ENCODE data around the gene ZFPL1.
"Not testable (repeated sequence)": the region's sequence is repeated elsewhere in the genome, so short reads cannot be mapped to it uniquely, and the experiment has no call there.

The ZFPL1 gene

DNA sequence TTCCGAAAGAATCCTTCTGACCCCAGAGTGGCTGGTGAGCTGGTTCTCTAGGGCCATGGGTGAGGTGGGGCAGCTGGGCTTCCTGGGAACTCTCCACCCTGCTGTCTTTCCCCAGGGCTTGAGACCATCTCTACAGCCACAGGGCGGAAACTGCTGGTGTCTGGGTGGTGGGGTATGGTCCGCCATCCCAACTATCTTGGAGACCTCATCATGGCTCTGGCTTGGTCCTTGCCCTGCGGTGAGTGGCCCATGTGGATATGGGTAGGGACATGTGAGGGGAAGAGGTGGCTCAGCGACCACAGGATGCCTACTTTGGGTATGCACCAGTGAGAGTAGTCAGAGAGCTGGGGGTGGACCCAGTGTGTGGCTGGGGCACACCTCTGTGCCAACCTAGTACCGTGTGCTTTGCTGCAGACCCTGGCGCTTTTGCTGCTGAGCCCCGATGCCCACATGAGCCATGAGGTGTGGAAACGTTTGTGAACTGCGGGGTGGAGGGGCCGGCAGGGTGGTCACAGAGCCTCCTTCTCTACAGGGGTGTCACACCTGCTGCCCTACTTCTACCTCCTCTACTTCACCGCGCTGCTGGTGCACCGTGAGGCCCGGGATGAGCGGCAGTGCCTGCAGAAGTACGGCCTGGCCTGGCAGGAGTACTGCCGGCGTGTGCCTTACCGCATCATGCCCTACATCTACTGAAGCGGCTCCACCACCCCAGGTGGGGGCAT lies 31.5 kb downstream of the ZFPL1 start:
- DNase-seq (ENCODE audit: low spot score): no peak

DNA sequence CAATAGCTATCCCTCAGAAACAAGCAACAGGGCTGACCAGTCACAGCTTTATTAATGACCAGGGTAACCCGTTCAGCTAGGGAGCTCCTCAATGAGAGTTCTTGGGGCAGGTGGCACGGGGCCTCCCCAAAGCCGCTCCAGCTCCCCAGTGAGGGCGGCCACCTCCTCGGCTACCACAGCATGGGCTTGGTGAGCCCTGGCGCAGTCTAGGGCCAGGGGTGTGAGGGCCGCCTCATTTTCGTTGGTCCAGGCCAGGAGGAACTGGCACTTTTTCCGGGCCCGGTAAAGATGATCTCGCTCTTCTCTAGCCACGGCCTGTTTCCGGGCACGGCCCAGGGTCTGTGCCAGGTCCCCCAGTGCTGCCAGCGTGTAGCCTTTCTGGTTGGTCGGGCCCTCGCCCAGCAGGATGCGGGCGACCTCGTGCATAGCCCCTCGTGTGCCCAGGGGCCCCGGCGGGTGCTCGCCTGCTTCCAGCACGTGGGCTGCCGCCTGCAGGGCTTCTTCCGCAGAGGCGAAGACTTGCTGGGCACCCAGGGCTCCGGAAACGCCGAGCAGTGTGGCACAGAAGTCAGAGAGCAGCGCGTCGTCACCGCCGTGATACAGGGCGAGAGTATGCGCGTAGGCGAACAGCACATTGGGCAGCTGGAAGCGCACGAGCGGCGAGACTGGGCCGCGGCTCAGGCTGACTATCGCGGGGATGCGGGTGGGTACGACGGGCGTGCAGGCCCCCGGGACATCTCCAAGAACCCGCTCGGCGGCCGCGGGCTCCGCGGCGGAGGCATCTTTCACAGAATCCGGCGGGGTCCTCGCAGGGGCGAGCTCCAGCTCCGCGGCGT lies 32.6 kb downstream of the ZFPL1 start:
- peak; percentile 62 for DNase-seq (ENCODE audit: low spot score)

DNA sequence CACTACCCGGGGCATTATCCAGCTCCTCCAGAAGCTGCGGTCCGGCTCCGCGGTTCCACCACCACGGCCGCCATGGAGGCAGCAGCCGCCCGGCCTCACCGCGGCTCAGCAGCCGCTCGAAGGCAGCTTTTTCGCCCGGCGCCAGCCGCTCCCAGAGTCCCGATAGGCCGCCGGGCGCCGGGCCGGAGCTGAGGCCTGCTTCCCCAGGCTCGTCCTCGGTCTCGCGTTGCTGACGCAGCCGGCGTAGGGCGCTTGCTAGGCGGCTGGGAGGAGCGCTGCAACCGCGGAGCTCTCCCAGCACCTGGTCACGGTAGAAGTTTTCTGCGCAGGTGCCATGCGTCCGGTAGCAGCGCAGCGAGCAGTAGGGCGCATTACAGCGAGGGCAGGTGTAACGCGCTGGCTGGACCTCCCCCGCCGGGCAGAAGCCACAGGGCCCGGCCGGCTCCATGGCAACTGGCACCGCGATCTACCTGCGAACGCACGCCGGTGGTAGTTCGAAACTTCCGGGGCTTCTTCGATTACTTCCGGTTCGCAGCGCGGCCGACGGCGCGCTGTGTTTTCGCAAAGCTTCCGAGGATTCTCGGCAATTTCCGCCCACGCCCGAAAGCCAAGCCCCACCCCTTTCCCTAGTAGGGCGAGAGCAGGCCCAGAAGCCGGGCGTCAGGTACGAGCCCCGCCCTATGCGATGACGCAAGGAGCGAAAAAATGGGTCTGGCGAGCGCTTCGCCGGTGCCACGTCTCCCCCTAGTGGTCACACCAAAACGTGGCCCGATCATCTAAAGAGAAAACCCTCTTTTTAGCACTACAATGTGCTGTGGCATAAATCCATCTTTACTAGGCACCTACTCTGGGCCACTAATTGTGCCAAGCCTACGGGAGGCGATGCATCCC lies 33.4 kb downstream of the ZFPL1 start, which contains the start of gene ZNHIT2:
Gene ZNHIT2 (minus strand): TSS at position 496 of the 891 bp plus-strand sequence. CDS start 48 bp downstream, at position 448.
- peak; percentile 97 for DNase-seq (ENCODE audit: low spot score)

DNA sequence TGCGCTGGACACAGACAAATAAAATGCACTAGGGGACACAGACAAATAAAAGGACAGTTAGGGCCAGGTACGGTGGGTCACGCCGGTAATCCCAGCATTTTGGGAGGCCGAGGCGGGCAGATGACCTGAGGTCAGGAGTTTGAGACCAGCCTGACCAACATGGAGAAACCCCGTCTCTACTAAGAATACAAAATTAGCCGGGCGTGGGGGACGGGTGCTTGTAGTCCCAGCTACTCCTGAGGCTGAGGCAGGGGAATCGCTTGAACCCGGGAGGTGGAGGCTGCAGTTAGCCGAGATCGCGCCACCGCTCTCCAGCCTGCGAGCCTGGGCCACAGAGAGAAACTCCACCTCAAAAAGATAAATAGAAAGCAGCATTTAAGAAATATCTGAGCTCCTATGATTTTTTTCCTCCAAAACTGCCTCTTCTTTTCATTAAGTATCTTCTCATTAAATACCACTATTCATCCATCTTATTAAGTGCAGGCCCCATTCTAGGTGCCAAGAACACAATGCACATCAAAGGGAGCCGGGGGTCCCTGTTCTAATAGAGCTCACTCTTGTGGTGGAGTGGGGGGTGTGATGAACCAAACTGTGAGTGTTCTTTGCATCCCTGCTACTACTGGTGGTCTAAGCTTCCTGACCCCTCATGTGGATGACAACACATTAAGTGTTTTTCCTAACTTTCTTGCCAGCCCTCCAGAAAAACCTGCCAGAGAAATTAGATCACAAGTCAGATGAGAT lies 34.2 kb downstream of the ZFPL1 start:
- no peak for DNase-seq (ENCODE audit: low spot score)

DNA sequence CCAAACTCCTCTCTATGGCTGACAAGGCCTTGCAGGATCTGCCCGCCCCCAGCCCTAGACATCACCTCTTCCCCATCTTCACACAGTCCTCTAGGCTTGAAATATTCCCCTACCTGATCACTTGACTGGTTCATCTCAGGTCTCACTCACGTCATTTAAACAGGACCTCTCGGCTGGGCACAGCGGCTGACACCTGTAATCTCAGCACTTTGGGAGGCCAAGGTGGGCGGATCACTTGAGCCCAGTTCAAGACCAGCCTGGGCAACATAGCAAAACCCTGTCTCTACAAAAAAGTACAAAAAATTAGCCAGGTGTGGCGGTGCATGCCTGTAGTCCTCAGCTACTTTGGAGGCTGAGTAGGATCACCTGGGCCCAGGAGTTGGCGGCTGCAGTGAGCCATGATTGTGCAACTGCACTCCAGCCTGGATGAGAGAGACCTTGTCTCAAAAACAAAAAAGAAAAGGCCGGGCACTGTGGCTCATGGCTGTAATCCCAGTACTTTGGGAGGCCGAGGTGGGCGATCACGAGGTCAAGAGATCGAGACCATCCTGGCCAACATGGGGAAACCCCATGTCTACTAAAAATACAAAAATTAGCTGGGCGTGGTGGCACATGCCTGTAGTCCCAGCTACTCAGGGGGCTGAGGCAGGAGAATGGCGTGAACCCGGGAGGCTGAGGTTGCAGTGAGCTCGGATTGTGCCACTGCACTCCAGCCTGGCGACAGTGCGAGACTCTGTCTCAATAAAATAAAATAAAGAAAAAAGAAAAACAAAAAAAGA lies 35.1 kb downstream of the ZFPL1 start:
- not testable (repeated sequence) for DNase-seq (ENCODE audit: low spot score)

DNA sequence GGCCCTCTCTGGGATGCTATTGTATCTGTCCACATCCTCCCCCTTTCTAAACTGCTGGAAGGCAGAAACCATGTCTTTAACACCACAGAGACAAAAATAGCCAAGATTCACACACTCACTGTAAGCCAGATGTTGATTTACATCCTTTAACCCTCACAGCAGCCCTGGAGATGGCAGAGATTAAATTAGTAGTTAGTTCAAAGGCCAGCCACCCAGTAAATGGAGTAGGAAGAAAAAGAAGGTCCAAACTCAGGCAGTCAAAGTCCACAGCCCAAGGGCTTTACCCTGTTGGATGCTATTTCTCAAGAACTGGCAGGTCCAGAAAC lies 35.6 kb downstream of the ZFPL1 start:
- no peak for DNase-seq (ENCODE audit: low spot score)

DNA sequence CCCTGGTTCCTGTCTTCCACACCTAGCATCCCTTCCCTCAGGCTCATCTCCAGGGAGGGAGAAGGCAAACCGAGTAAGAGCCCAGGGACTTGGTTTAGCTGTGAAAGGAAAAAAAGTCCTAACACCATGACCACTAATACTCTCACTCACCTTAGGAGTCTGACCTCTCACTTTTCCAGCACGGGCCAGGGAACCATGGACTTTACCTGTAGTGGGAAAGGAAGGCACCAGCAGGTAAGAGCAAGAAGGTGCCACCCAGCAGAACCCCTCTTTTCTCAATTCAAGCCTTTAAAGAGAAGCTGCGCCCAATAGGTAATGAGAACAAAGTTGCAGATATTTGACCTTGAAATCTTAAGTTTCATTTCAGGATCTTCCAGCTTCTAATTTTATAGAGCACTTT lies 36.8 kb downstream of the ZFPL1 start:
- DNase-seq (ENCODE audit: low spot score): no peak

DNA sequence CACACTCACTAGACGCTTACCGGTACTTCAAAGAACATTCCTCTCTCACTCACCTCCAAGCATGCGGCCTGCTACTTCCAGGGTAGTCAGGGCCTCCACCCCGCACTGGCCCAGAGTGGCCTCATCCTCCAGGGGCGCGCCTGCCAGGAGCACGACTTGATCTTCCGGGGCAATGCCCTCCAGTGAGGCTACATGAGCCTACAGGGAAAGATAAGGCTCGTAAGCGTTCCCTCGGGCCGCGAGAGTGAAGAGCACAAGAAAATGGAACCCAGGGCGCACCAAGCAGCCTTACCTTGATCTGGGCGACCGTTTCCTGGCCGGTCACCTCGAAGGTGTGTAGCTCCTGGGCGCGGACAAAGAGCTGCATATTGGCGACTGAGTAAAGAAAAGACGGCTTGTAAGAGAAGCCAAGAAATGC lies 37.4 kb downstream of the ZFPL1 start:
- DNase-seq (ENCODE audit: low spot score): no peak

DNA sequence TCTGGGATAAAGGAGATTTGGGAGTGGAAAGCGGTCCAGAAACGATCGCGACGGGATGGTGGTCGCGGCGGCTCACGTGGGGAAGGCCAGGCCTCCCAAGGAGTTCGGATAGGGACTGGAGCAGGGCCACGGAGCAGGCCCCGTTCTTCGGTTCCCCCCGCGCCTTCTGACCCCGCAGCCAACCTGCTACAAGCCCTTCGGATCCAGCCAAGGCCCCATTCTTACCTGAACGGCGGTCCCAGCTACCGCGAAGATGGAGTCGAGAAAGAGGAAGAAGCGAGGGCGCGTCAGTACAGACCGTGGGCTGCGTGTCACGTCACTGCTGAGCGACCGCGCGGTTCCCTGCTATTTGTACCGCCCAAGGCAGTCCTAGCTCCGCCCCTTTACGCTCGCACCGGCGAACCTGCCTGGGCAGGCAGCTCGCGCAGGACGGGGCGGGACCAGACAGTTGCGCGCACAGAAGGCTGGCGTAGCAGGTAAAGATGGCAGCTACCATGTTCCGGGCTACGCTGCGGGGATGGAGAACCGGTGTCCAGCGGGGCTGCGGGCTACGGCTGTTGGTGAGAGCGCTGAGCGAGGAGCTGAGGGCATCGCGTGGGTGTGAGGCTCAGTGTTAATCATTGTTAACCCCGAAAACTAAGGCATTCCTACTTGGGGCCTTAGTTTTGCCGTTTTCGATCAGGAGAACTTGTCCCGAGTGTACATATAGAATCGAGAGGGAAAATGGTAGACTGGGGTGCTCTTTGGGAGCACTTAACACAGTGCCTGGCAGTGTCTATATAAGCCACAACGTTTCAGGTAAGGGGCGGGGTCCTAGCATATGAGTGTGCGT lies 38.1 kb downstream of the ZFPL1 start, which contains the start of the genes FAU and MRPL49:
Gene FAU (minus strand): TSS at position 270 of the 832 bp plus-strand sequence. CDS start 321 bp downstream, outside the sequence.
Gene MRPL49 (plus strand): TSS at position 457 of the 832 bp plus-strand sequence. CDS start 26 bp downstream, at position 483.
- DNase-seq (ENCODE audit: low spot score): peak; percentile 96

DNA sequence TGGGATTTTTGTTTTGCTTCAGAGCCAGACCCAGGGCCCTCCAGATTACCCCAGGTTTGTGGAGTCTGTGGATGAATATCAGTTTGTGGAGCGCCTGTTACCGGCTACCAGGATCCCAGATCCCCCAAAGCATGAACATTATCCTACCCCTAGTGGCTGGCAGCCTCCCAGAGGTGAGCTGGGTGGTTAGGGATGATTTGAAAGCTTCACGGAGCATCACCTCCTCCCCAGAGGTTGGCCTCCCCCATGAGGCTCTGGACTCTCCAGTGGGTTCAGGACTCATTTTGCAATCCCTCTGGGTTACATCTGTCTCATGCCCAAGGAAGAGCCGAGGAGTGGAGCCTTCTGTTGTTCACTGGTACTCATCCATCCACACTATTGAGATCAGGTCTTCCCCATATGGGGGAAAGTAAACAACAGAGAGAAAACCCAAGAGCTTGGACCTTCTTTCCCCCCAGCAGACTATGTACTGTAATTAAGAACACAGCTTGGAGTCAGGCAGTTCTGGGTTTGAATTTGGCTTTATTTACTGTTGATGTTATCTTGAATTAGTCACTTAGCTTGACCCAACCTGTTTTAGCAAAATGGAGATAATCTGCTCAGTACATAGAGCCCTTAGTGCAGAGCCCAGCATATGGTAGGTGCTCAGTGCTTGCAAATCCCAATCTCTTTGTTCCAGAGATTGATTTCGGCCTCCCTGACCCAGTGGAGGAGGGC lies 40.6 kb downstream of the ZFPL1 start:
- DNase-seq (ENCODE audit: low spot score): no peak

DNA sequence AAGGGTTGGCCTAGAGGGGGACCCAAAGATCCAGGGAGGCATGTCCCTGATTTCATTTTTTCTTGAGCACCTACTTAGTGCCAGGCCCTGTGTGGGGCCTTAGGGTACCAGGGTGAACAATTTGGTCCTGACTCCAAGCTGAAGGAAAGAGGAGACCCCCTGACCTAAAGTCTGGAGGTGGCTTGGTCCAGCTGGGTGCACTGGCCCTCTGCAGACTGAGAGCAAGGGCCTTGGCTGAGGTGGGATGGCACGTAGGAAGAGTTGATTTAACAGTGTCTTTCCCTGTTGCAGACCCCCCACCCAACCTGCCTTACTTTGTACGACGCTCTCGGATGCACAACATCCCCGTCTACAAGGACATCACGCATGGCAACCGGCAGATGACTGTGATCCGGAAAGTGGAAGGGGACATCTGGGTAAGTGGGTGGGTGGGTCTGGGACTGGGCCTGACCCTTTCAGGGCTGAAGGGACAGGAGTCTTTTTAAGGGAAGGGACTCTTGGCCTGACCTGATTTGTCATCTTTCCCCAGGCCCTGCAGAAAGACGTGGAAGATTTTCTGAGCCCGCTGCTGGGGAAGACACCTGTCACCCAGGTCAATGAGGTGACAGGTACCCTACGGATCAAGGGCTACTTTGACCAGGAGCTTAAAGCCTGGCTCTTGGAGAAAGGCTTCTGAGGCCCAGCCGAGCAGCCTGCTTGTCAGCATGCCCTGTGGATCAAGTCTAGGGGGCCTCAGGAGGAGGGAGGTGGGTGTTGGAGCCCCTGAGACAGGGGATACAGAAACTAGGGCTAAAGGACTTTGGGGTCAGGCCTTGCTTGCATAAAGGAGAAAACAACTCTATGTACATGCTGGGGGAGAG lies 41.4 kb downstream of the ZFPL1 start:
- no peak for DNase-seq (ENCODE audit: low spot score)

DNA sequence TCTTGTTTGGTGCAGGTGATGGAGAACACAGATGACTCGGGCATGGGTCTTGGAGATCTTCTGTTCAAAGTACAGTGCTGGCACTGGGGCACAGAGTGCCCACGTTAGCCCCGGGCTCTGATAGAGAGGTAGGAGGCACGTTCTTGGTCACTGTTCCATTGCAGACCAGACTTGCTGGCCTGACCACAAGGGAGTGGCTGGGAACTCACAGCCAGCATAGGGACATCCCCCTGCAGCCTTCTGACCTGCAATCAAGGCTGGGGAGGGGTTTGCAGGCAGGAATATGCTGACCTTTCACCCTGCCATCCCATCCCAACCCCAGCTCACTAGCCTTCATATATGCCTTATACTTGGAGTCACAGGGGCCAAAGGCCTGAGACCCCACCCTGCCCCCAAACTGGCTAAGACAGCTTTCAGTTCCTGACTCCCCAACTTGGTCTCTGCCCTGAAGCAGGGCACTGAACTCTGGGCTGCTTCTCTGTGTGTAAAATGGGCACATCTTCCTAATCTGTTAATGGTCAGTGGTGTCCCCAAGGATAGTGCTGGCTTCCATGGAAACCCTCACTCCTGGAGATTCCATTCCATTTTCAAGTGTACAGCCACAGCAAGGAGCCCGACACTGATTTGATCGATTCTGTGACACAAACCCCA lies 42.7 kb downstream of the ZFPL1 start:
- no peak for DNase-seq (ENCODE audit: low spot score)

DNA sequence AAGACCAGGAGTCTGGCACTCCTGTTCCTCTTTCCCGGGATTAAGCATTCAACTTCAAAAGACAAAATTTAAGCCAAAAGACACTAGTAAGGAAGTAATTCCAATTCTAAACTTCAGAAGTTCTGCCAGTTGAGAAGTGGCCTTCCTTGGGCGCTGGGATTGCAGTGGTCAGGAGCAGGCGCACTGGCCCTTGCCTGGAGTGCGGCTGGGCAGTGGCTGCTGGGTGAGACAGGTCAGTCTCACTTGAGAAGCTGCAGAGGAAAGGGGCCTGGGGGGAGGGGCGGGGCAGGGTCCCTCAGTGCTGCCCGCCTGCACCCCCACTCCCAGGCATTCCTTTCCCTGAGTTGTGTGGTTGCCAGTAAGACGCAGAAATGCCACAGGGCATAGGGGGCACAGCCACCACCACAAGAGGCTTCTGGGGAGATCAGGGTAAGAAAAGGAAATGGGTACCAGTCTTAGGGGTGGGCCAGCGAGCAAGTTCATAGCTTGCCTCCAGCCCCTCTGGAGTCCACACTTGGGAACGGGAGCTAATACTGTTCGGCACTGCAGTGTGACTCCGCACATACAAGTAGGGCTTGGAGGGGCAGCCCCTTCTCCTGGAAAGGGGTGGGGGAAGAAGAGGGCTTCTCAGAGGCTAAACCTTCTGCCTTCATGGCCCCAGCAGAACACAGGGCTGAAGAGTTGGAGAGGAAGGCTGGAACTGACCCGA lies 43.6 kb downstream of the ZFPL1 start:
- DNase-seq (ENCODE audit: low spot score): no peak

DNA sequence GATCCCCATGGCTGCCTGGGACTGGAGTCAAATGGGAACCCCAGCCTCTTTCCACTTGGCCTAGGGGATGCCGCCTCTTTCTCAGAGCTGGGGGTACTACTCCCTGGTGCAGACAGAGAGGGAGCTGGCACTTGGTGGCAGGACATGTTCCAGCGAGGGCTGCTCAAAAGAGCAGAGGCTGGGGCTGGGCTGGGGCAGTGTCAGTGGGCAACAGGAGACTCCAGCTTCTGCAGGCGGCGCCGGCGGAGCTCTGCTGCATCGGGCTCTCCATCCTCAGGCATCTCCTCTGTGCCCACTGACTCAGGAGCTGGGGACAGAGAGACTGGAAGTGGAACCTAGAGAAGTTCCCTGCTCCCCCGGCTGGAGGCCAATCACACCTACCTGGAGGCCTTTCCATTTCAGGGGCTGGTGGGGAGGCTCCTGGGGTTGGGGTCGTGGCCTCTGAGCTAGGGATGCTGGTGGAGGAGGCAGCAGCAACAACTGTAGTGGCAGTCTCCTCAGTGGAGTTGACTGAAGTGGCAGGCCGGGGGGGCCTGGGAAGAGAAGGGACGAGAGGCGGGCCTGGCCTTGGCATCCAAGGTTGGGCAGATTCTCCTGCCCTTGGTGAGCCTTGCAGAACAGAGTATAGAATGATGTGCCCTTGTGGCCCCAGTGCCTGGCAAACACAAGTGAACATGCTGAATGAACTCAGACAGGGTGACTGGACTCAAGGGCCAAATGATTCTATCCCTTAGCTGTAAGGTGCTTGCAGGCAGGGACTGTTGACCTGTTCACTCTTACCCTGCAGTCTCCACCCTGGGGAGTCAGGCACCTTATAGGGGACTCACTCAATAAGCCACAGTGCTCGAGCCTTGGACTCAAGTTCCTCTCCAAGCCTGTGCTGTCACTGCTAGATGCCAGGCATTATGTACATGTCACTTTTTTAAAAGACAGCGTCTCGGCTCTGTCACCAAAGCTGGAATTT lies 44.4 kb downstream of the ZFPL1 start:
- DNase-seq (ENCODE audit: low spot score): no peak

DNA sequence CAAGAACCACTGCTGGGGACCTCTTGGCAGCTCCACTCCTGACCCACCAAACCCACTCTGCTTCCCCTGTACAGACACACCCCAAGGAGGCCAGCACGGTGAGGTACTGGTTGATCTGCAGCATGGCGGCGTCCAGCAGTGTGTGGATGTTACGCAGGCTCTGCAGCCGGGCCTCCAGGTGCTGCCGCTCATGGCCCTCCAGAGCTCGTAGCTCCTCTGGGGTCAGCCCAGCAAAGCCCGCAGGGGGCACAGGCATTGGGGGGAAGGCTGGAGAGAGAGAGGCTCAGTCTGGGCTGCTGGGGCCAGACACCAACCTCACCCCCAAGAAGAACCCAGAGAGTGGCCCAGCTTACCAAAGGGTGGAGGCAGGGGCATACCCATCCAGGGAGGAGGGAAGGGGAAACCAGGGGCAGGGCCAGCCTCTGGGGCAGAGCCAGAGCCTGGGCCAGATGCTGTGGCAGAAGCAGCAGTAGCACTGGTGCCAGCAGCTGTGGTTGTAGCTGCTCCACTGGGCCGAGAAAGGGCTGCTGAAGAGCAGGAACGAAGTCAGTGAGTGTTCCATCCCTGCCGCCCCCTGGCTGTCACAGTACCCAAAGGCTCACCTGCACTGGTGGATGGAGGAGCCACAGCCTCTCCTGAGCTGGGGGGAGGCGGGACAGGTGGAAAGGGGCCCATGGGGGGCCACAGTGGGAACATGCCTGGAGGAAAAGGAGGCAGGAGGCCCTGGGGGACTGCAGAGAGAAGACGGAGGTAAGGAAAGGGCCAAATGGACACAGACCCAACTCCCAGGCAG lies 45.8 kb downstream of the ZFPL1 start:
- DNase-seq (ENCODE audit: low spot score): no peak

All from GM03348 (cell line).